Activated naive CD4-positive, alpha-beta T cell treated with anti-CD3 and anti-CD28 coated beads, Interleukin-2, amount 50 U/mL, for 72 hours (primary cell): ENCODE measurements around the gene RBM24. TPM values are rescaled to one million over a fixed set of nuclear protein-coding genes. Genes with fewer than 3 reads are reported as not detected.
A peak's percentile ranks its signal among the peaks of the same experiment; 100 is the strongest.

Experiments
- ATAC-seq, 2 donors: fragments of 150-1000 bp; cut with Tn5 transposase; 2 replicates each; pipeline ENCODE4 v1.10.0; 2021; ENCODE audit warnings: mild to moderate bottlenecking in 2 of 2, moderate library complexity in 2 of 2
- DNase-seq, 2 donors: peaks; one replicate each; pipeline ENCODE4 v3.0.0; 2021 to 2022; ENCODE audit warnings: low spot score in 2 of 2
- H3K27ac Mint-ChIP-seq, 2 donors: one replicate each; pipeline ENCODE4 v1.8.0; 2022; ENCODE audit warnings: mild to moderate bottlenecking in 2 of 2, mixed read lengths in 2 of 2
- H3K36me3 Mint-ChIP-seq, 2 donors: one replicate each; pipeline ENCODE4 v1.8.0; 2022; ENCODE audit warnings: mixed read lengths in 2 of 2
- H3K9me3 Mint-ChIP-seq, 2 donors: one replicate each; pipeline ENCODE4 v1.8.0; 2022; ENCODE audit warnings: mixed read lengths in 2 of 2
- total RNA-seq, 2 donors: library from RNA; stranded (reverse); gene quantifications; one replicate each; pipeline ENCODE4 v1.2.3, GENCODE V29; 2022

The RBM24 gene
- total RNA-seq, 2 donors from 2014 or later, result not detected

- ATAC-seq, result peak in 1 of 2 donors; percentile 61
- peak in 1 of 2 donors; percentile 14 for DNase-seq
- H3K27ac Mint-ChIP-seq, result no peak overlapping the region
- no peaks in the 10 kb centered on the region for H3K9me3 Mint-ChIP-seq
- H3K36me3 Mint-ChIP-seq, result peaks cover 6% of the 10 kb centered on the region in 2 donors
Observed at GRCh38 chr6:17280552-17281090, 540 bp upstream of the RBM24 start.

DNA sequence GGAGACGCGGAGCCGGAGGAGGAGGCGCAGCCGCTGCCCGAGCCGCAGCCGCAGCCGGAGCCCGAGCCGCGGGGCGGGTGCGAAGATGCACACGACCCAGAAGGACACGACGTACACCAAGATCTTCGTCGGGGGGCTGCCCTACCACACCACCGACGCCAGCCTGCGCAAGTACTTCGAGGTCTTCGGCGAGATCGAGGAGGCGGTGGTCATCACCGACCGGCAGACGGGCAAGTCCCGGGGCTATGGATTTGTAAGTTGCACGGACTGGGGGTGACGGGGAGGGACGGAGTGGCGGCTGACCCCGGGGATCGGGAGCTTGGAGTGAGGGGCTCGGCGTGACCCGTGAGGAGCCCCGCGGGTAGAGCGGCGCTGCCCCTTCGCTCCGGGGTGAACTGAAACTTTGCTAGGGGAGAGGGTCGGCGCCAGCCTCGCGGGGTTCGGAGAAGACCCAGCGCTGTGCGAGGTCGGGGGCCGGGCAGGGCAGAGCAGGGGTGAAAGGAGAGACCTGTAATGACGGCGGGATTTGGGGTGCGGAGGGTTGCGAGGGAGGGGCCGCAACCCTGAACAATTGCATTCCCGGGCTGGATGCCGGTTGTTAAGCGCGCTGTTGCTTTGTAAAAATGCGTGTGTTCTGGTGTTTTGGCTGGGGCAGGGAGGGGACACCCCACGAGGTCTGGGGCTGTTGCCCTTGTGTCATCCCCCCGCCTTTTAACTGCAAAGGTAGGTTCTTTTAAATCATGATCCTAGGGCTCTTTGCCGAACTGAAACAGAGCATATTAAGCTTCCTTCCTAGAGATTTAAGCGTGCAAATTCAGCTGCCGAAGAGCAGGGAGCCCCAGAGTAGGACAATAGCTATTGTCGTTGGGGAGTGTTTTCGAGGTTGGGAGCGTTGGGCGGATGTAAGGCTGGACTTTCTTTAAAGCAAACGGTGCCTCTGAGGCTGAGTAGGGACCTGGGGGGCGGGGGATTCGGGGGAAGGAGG, 628 bp downstream of the RBM24 start:
- ATAC-seq, result peak in 1 of 2 donors; percentile 3
- peaks cover 6% of the 10 kb centered on the region in 2 donors for H3K36me3 Mint-ChIP-seq
- no peaks in the 10 kb centered on the region for H3K9me3 Mint-ChIP-seq
- no peak overlapping the region for H3K27ac Mint-ChIP-seq
- peak in 1 of 2 donors; percentile 2 for DNase-seq

GRCh38 chr6:17283074-17283473, 1.9 kb downstream of the RBM24 start:
- ATAC-seq, result no peak
- Mint-ChIP-seq H3K27ac (no peak overlapping the region), H3K9me3 (no peaks in the 10 kb centered on the region), H3K36me3 (peaks cover 6% of the 10 kb centered on the region in 2 donors)
- no peak for DNase-seq

DNA sequence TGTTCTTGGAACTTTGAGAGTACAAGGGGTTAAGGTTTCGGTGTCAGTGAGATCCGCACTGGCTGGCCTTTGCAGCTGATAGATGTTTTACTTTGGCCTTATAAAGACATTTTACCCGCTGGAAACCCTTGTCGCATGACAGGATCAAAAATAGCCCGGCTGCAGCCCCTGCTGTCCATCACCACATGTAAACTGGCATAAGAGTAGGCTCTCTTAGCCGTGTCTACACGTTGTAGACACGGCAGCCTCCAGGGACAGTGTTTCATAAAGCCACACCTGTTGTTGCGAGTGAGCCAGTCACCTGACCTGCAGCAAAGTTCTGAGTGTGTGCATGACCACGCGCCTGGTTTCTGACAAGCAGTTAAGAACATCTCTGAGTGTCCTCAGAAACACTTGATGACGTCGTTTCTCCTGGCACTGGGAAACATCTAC, 8.5 kb downstream of the RBM24 start:
- ATAC-seq (no peak), DNase-seq (no peak)
- Mint-ChIP-seq H3K36me3 (no peaks in the 10 kb centered on the region), H3K27ac (no peak overlapping the region), H3K9me3 (no peaks in the 10 kb centered on the region)

DNA sequence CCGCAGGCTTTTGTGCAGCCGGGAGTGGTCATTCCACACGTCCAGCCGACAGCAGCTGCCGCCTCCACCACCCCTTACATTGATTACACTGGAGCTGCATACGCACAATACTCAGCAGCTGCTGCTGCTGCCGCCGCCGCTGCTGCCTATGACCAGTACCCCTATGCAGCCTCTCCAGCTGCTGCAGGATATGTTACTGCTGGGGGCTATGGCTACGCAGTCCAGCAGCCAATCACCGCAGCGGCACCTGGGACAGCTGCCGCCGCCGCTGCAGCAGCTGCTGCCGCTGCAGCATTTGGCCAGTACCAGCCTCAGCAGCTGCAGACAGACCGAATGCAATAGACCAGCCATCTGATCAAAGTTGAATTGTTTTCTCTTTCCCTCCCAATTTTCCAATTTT, 10.6 kb downstream of the RBM24 start:
- Mint-ChIP-seq H3K27ac (no peak overlapping the region), H3K36me3 (no peaks in the 10 kb centered on the region), H3K9me3 (no peaks in the 10 kb centered on the region)
- ATAC-seq (no peak), DNase-seq (no peak)

DNA sequence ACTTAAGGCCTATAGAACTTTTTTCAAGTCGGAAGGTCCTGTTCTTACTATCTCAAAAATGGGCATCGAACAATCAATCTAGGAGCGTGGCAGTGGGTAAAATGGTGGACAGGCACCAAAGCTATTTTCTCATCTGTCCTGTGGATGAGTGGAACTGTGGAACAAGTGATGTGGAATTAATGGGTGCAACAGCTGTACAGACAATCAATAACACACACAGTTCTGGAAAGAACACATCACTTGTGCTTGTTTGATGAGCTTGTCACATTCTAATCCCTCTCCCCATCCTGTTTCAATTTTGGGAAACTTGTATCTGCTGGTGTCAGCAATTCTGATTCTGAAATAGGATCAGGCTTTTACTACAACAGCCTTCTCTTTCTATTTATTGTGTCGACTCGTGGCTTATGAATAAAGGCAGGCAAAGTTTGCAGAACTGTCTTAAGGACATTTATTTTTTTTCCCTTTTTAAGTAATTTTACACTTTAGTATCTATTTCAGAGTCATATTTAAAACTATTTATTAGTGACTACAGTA, 11.5 kb downstream of the RBM24 start:
- H3K9me3 Mint-ChIP-seq, result no peaks in the 10 kb centered on the region

GRCh38 chr6:17293395-17293794, 12.2 kb downstream of the RBM24 start:
- DNase-seq, result no peak
- ATAC-seq, result no peak
- H3K27ac Mint-ChIP-seq, result no peak overlapping the region
- no peaks in the 10 kb centered on the region for H3K36me3 Mint-ChIP-seq
- no peaks in the 10 kb centered on the region for H3K9me3 Mint-ChIP-seq

More for the DNA sequence above, 11.5 kb downstream of the RBM24 start:
- no peak for ATAC-seq
- DNase-seq, result no peak
- Mint-ChIP-seq H3K36me3 (no peaks in the 10 kb centered on the region), H3K27ac (no peak overlapping the region)

DNA sequence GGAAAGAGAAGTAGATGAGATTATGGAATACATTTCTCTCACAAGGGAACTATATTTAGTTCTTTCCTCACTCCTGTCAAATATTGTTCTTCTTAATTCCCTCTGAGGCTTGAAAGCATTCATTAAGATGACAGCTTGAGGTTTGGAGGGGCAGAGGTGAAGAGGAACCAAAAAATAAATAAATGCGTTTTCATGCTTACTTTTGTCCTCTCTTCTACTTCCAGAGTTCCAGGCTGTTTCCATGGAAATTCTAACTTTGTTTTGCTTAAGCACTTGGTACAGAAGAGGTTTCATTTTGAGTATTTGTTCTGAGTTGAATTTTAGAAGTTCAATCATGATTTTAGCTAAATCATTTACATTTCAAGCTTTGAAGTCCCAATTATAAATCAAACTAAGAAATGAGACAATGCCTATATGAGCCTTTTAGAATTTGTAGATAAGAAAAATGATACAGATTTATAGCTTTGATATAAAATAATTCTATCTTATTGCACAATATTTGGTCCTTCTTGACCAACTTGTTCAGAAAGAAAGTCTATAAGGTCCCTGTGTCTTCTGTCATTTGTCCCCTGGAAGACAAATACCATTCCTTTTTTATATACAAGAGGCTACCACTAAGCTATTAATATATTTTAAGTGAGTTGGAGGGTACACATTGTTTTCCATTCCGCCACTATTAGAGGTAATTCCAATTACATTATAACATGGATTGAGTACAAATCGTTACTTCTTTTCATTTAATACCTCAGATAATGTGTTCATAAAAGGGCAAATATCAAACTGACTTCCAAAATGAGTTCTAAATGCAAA, 16.3 kb downstream of the RBM24 start:
- ATAC-seq, result no peak
- no peak for DNase-seq
- Mint-ChIP-seq H3K9me3 (no peaks in the 10 kb centered on the region), H3K27ac (no peak overlapping the region), H3K36me3 (no peaks in the 10 kb centered on the region)

GRCh38 chr6:17298257-17298656, 17.1 kb downstream of the RBM24 start:
- Mint-ChIP-seq H3K9me3 (no peaks in the 10 kb centered on the region), H3K36me3 (no peaks in the 10 kb centered on the region), H3K27ac (no peak overlapping the region)
- ATAC-seq, result no peak
- DNase-seq, result no peak

DNA sequence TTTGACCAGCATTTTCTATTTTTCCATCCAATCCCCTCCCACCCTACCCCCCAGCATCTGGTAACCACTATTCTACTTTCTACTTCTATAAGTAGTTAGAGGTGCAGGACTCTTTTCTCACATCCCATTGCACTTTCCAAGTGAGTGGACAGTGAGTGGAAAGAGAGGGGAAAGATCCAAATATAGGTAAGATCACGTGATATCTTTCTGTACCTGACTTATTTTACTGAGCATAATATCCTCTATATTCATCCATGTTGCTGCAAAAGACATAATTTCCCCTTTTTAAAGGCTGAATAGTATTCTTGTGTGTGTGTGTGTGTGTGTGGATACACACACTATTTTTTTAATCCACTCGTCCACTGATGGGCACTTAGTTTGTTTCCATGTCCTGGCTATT, 18.1 kb downstream of the RBM24 start:
- H3K27ac Mint-ChIP-seq, result no peak overlapping the region
- DNase-seq (no peak), ATAC-seq (no peak)
- no peaks in the 10 kb centered on the region for H3K36me3 Mint-ChIP-seq
- no peaks in the 10 kb centered on the region for H3K9me3 Mint-ChIP-seq

- no peak for ATAC-seq
- DNase-seq, result no peak
- Mint-ChIP-seq H3K9me3 (no peaks in the 10 kb centered on the region), H3K27ac (no peak overlapping the region), H3K36me3 (no peaks in the 10 kb centered on the region)
Observed at GRCh38 chr6:17299750-17300149, 18.6 kb downstream of the RBM24 start.

- no peak for ATAC-seq
- Mint-ChIP-seq H3K9me3 (no peaks in the 10 kb centered on the region), H3K36me3 (no peaks in the 10 kb centered on the region), H3K27ac (no peak overlapping the region)
- DNase-seq, result no peak
Observed at GRCh38 chr6:17300637-17301036, 19.5 kb downstream of the RBM24 start.

DNA sequence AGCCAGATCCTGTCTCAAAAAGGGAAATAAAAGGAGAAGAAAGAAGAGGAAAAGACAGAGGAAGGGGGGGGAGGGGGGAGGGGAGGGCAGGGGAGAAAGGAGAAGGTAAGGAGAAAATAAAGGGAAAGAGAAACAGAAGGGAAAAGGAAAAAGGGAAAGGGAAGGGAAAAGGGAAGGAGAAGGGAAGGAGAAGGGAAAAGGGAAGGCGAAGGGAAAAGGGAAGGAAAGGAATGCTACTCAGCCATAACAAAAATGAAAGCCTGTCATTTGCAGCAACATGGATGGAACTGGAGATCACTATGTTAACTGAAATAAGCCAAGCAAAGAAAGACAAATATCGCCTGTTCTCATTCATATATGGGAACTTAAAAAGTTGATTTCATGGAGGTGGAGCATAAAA, 22.3 kb downstream of the RBM24 start:
- no peak for ATAC-seq
- H3K36me3 Mint-ChIP-seq, result no peaks in the 10 kb centered on the region
- H3K27ac Mint-ChIP-seq, result no peak overlapping the region

GRCh38 chr6:17305219-17306001, 24.2 kb downstream of the RBM24 start:
- no peaks in the 10 kb centered on the region for H3K9me3 Mint-ChIP-seq
- ATAC-seq (no peak), DNase-seq (no peak)
- no peak overlapping the region for H3K27ac Mint-ChIP-seq
- no peaks in the 10 kb centered on the region for H3K36me3 Mint-ChIP-seq

More for the DNA sequence above, 22.3 kb downstream of the RBM24 start:
- H3K9me3 Mint-ChIP-seq, result no peaks in the 10 kb centered on the region
- DNase-seq, result no peak

- no peak for DNase-seq
Observed at GRCh38 chr6:17311595-17312311, 30.6 kb downstream of the RBM24 start.

More at GRCh38 chr6:17311595-17312311, 30.6 kb downstream of the RBM24 start:
- peaks cover 7% of the 10 kb centered on the region in 2 donors for H3K9me3 Mint-ChIP-seq
- H3K36me3 Mint-ChIP-seq, result no peaks in the 10 kb centered on the region
- H3K27ac Mint-ChIP-seq, result no peak overlapping the region
- ATAC-seq, result no peak
